ENCODE data around the gene PLA2G4A.

The PLA2G4A gene

GRCh38 chr1:186802388-186802787 is 26.4 kb upstream of the PLA2G4A start:
- no peak for TF ChIP-seq CTCF (IDR thresholded peaks at IDR 0.05; ENCODE audit: low read depth, low read length)
- H3K27me3 ChIP-seq, result no peaks in the 10 kb centered on the region
- H3K9me3 ChIP-seq, result no peaks in the 10 kb centered on the region
- no peaks in the 10 kb centered on the region for H3K36me3 ChIP-seq
- no peaks in the 10 kb centered on the region for H3K4me1 ChIP-seq
- DNase-seq, result no peak
- H3K4me3 ChIP-seq (ENCODE audit: low read depth, low read length), result no peak overlapping the region

GRCh38 chr1:186804679-186805078 is 24.1 kb upstream of the PLA2G4A start:
- DNase-seq, result no peak
- TF ChIP-seq CTCF (IDR thresholded peaks at IDR 0.05; ENCODE audit: low read depth, low read length), result no peak
- Histone ChIP-seq H3K4me1 (no peaks in the 10 kb centered on the region), H3K36me3 (no peaks in the 10 kb centered on the region), H3K4me3 (ENCODE audit: low read depth, low read length) (no peak overlapping the region), H3K9me3 (no peaks in the 10 kb centered on the region), H3K27me3 (no peaks in the 10 kb centered on the region)

GRCh38 chr1:186806477-186806876 is 22.3 kb upstream of the PLA2G4A start:
- peak; percentile 20 for DNase-seq
- H3K9me3 ChIP-seq, result no peaks in the 10 kb centered on the region
- TF ChIP-seq CTCF (IDR thresholded peaks at IDR 0.05; ENCODE audit: low read depth, low read length), result peak; percentile 39
- H3K4me3 ChIP-seq (ENCODE audit: low read depth, low read length), result no peak overlapping the region
- no peaks in the 10 kb centered on the region for H3K36me3 ChIP-seq
- H3K4me1 ChIP-seq, result no peaks in the 10 kb centered on the region
- H3K27me3 ChIP-seq, result no peaks in the 10 kb centered on the region

GRCh38 chr1:186807163-186807562 is 21.6 kb upstream of the PLA2G4A start:
- no peak for DNase-seq
- no peak overlapping the region for H3K4me3 ChIP-seq (ENCODE audit: low read depth, low read length)
- no peak for TF ChIP-seq CTCF (IDR thresholded peaks at IDR 0.05; ENCODE audit: low read depth, low read length)
- no peaks in the 10 kb centered on the region for H3K4me1 ChIP-seq
- no peaks in the 10 kb centered on the region for H3K9me3 ChIP-seq
- no peaks in the 10 kb centered on the region for H3K36me3 ChIP-seq
- H3K27me3 ChIP-seq, result no peaks in the 10 kb centered on the region

GRCh38 chr1:186811892-186812291 is 16.9 kb upstream of the PLA2G4A start:
- no peaks in the 10 kb centered on the region for H3K9me3 ChIP-seq
- no peak for DNase-seq
- no peaks in the 10 kb centered on the region for H3K36me3 ChIP-seq
- H3K4me3 ChIP-seq (ENCODE audit: low read depth, low read length), result no peak overlapping the region
- H3K27me3 ChIP-seq, result no peaks in the 10 kb centered on the region
- no peaks in the 10 kb centered on the region for H3K4me1 ChIP-seq
- TF ChIP-seq CTCF (IDR thresholded peaks at IDR 0.05; ENCODE audit: low read depth, low read length), result no peak

DNA sequence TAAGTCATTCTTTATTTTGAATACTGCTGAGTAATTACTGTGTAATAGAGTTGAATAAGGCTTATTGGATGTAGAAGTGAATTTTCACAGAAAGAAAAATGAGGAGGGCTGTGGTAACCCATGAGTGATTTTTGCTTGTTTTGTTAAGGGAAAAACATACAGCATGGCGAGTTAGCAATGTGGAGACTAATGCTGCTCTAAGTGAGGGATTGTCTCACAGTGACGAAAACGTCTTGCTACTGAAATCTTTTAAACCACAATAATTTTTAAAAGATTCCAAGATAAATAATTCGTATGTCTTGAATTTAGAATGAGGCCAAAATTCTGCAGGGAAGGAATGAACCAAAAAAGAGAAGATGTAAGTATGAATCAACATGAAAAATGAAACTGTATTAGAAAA is 16.2 kb upstream of the PLA2G4A start:
- TF ChIP-seq CTCF (IDR thresholded peaks at IDR 0.05; ENCODE audit: low read depth, low read length), result no peak
- Histone ChIP-seq H3K4me3 (ENCODE audit: low read depth, low read length) (no peak overlapping the region), H3K27me3 (no peaks in the 10 kb centered on the region), H3K9me3 (no peaks in the 10 kb centered on the region), H3K4me1 (no peaks in the 10 kb centered on the region), H3K36me3 (no peaks in the 10 kb centered on the region)
- no peak for DNase-seq
